Neural cell (in vitro differentiated cells): ENCODE data around the gene FBXW8. TPM values are rescaled to one million over a fixed set of nuclear protein-coding genes. Genes with fewer than 3 reads are reported as not detected.

Experiments used
- H2AFZ ChIP-seq: fragments of 200-600, 300-800 bp; sonication (generic), shearing (Covaris generic); 2 replicates; pipeline ENCODE4 v1.6.0; 2014; ENCODE audit warnings: low read depth, mild to moderate bottlenecking, antibody characterized with exemption, low read length, moderate library complexity
- H3F3A ChIP-seq: fragments of 200-600 bp; shearing (Covaris generic); 2 replicates; pipeline ENCODE4 v1.6.1; 2016; ENCODE audit warnings: mild to moderate bottlenecking, moderate library complexity, mixed read lengths, antibody characterized with exemption, low read length; ENCODE audit not compliant: insufficient read depth, poor library complexity, severe bottlenecking
- H3K27ac ChIP-seq: fragments of 200-600, 300-800 bp; sonication (generic), shearing (Covaris generic); 2 replicates; pipeline ENCODE4 v1.5.1; 2014; ENCODE audit warnings: mild to moderate bottlenecking, low read length, moderate library complexity
- H3K27me3 ChIP-seq: fragments of 300-800, 200-600 bp; sonication (generic), shearing (Covaris generic); 2 replicates; pipeline ENCODE4 v1.6.0; 2014; ENCODE audit warnings: mild to moderate bottlenecking, low read depth, low read length, moderate library complexity; ENCODE audit not compliant: insufficient read depth
- H3K36me3 ChIP-seq: fragments of 300-800, 200-600 bp; sonication (generic), shearing (Covaris generic); 2 replicates; pipeline ENCODE4 v1.5.1; 2014; ENCODE audit warnings: mild to moderate bottlenecking, antibody characterized with exemption, low read length, moderate library complexity; ENCODE audit not compliant: insufficient read depth
- H3K4me2 ChIP-seq: fragments of 300-800, 200-600 bp; sonication (generic), shearing (Covaris generic); 2 replicates; pipeline ENCODE4 v1.6.0; 2014; ENCODE audit warnings: mild to moderate bottlenecking, low read length
- H3K4me3 ChIP-seq: fragments of 300-800, 200-600 bp; sonication (generic), shearing (Covaris generic); 2 replicates; pipeline ENCODE4 v1.5.1; 2014; ENCODE audit warnings: mild to moderate bottlenecking, low read length, moderate library complexity
- H3K79me2 ChIP-seq: fragments of 200-600 bp; shearing (Covaris generic); replicated peaks from 2 replicates; pipeline ENCODE4 v1.6.0; 2014; ENCODE audit warnings: mild to moderate bottlenecking, low read length, moderate library complexity; ENCODE audit not compliant: insufficient read depth
- H3K9ac ChIP-seq: fragments of 300-800, 200-600 bp; sonication (generic), shearing (Covaris generic); 2 replicates; pipeline ENCODE4 v1.6.1; 2016; ENCODE audit warnings: mild to moderate bottlenecking, low read length, mixed read lengths
- H3K9me2 ChIP-seq: fragments of 200-600 bp; shearing (Covaris generic); 2 replicates; pipeline ENCODE4 v1.6.1; 2016; ENCODE audit warnings: mild to moderate bottlenecking, low read length, mixed read lengths; ENCODE audit not compliant: insufficient read depth
- H3K9me3 ChIP-seq: fragments of 200-600, 300-800 bp; sonication (generic), shearing (Covaris generic); 2 replicates; pipeline ENCODE4 v1.6.1; 2016; ENCODE audit warnings: mild to moderate bottlenecking, mixed run types, low read length, moderate library complexity, mixed read lengths
- H4K20me1 ChIP-seq: fragments of 200-600 bp; shearing (Covaris generic); 2 replicates; pipeline ENCODE4 v1.6.1; 2016; ENCODE audit warnings: mild to moderate bottlenecking, mixed run types; ENCODE audit not compliant: insufficient read depth
- EP300 ChIP-seq: fragments of 450-650 bp; conservative IDR thresholded peaks from 2 replicates; pipeline ENCODE4 v1.6.1; 2014; ENCODE audit warnings: antibody characterized with exemption, mild to moderate bottlenecking, moderate library complexity; ENCODE audit not compliant: poor library complexity, severe bottlenecking
- EZH2 ChIP-seq: fragments of 200-600, 300-800 bp; shearing (Covaris generic), sonication (generic); IDR thresholded peaks from 2 replicates; pipeline ENCODE4 v1.6.1; 2014; ENCODE audit warnings: antibody characterized with exemption, low read length, borderline replicate concordance, mild to moderate bottlenecking; ENCODE audit not compliant: insufficient read depth, poor library complexity, severe bottlenecking
- MXI1 ChIP-seq: fragments of 450-650 bp; conservative IDR thresholded peaks from 2 replicates; pipeline ENCODE4 v1.6.1; 2014; ENCODE audit warnings: antibody characterized with exemption, mild to moderate bottlenecking; ENCODE audit not compliant: poor library complexity, severe bottlenecking
- POLR2AphosphoS5 ChIP-seq: IDR thresholded peaks from 2 replicates; pipeline ENCODE4 v1.6.1; 2012
- RAD21 ChIP-seq: fragments of 450-650 bp; conservative IDR thresholded peaks from 2 replicates; pipeline ENCODE4 v1.6.1; 2014; ENCODE audit warnings: antibody characterized with exemption, mild to moderate bottlenecking, moderate library complexity
- SMC3 ChIP-seq: fragments of 450-650 bp; conservative IDR thresholded peaks from 2 replicates; pipeline ENCODE4 v1.6.1; 2014; ENCODE audit warnings: antibody characterized with exemption, mild to moderate bottlenecking, moderate library complexity; ENCODE audit not compliant: poor library complexity
- TAF1 ChIP-seq: IDR thresholded peaks from 2 replicates; pipeline ENCODE4 v1.6.1; 2012; ENCODE audit warnings: low read depth
- polyA plus RNA-seq: library from polyadenylated mRNA; depleted of rRNA; stranded (reverse); fragments of >200 nt; gene quantifications from 2 replicates; pipeline ENCODE4 v1.2.3, GENCODE V29; 2014
- TF ChIP-seq, protein P1 (sequence below): fragments of 450-650 bp; IDR thresholded peaks from 2 replicates; pipeline ENCODE4 v1.5.1; 2014; ENCODE audit warnings: antibody characterized with exemption, mild to moderate bottlenecking, moderate library complexity; ENCODE audit not compliant: poor library complexity, severe bottlenecking
- TF ChIP-seq, protein P2 (sequence below): IDR thresholded peaks from 2 replicates; pipeline ENCODE4 v1.6.1; 2012; ENCODE audit warnings: borderline replicate concordance

The FBXW8 gene
- polyA plus RNA-seq, 1 donor from 2014 or later, result 5.6 TPM

DNA sequence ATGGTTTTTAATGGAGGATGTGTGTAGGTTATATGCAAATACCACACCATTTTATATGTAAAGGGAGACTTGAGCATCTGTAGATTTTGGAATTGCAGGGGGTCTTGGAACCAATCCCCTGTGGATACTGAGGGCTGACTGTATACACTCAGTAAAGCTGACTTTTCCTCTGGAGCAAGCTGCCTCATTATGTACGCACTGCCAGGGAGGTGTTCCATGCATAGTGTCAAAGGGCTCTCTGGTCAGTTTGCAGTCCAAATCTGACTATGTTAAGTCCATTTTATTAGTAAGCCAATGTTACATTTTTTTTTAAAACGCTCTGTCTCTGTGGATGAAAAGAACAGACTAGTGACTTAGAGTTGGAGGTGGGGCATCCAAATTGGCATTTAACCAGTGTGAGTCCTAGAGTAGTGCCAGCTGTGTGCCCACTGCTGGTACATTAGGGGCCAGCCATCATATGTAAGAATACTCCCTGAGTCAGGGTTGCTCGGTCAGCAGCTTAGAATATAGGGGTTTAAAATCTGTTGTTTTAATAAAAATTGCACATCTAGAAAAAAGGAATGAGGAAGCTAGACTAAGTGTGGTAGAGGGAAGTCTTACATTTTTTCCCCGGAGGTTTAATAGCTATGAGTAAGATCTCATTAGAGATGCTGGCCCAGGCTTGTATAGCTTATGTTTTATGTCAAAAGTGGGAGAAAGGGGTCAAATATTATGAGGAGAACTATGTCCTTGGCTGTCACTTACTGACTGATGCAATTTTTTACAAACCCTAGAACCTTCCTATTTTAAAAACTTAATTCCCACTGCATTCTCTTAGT, 101.4 kb downstream of the FBXW8 start:
- H3K9me3 ChIP-seq, result no peaks in the 10 kb centered on the region
- no peaks in the 10 kb centered on the region for H3K79me2 ChIP-seq
- H3K27ac ChIP-seq, result no peak overlapping the region
- no peaks in the 10 kb centered on the region for H3F3A ChIP-seq
- no peak overlapping the region for H2AFZ ChIP-seq
- no peak overlapping the region for H3K9ac ChIP-seq
- no peak overlapping the region for H3K4me3 ChIP-seq
- no peaks in the 10 kb centered on the region for H4K20me1 ChIP-seq
- no peak overlapping the region for H3K4me2 ChIP-seq
- TF ChIP-seq TAF1, result no peak
- H3K36me3 ChIP-seq, result no peaks in the 10 kb centered on the region
- no peaks in the 10 kb centered on the region for H3K9me2 ChIP-seq
- H3K27me3 ChIP-seq, result no peaks in the 10 kb centered on the region

DNA sequence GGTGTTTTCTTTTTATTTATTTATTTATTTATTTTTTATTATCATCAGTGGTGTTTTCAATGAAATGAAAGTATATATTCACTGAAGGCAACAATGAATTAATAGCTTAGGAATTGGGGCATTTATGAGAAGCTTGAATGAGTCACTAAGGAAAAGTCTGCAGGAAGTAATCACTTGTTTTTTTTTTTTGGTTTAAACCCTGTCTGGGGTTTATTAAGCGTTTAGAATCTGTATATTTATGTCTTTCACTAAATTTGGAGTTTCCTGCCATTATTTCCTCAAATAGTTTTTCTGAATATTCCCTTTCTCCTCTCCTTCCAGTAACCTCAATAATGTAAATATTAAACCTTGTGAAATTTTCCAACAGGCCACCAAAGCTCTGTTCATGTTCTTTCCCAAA, 103.0 kb downstream of the FBXW8 start:
- Histone ChIP-seq H3K27me3 (no peaks in the 10 kb centered on the region), H3K79me2 (no peaks in the 10 kb centered on the region), H3K9me2 (no peaks in the 10 kb centered on the region), H3F3A (no peaks in the 10 kb centered on the region), H3K4me2 (no peak overlapping the region), H3K9me3 (no peaks in the 10 kb centered on the region), H3K4me3 (no peak overlapping the region), H3K27ac (no peak overlapping the region), H2AFZ (no peak overlapping the region), H3K36me3 (no peaks in the 10 kb centered on the region), H4K20me1 (no peaks in the 10 kb centered on the region), H3K9ac (no peak overlapping the region)
- TF ChIP-seq RAD21, result no peak

GRCh38 chr12:117014342-117014887, 103.7 kb downstream of the FBXW8 start:
- Histone ChIP-seq H3K79me2 (no peaks in the 10 kb centered on the region), H3K4me3 (no peak overlapping the region), H4K20me1 (no peaks in the 10 kb centered on the region), H2AFZ (no peak overlapping the region), H3K9me3 (no peaks in the 10 kb centered on the region), H3K36me3 (no peaks in the 10 kb centered on the region), H3K27me3 (no peaks in the 10 kb centered on the region), H3K4me2 (no peak overlapping the region), H3K9ac (no peak overlapping the region), H3K9me2 (no peaks in the 10 kb centered on the region), H3K27ac (no peak overlapping the region), H3F3A (no peaks in the 10 kb centered on the region)
- TF ChIP-seq POLR2AphosphoS5, result no peak
- TF ChIP-seq MXI1, result no peak
- no peak for TF ChIP-seq RAD21
- TF ChIP-seq SMC3, result no peak
- no peak for TF ChIP-seq TAF1
- TF ChIP-seq, protein P1, sequence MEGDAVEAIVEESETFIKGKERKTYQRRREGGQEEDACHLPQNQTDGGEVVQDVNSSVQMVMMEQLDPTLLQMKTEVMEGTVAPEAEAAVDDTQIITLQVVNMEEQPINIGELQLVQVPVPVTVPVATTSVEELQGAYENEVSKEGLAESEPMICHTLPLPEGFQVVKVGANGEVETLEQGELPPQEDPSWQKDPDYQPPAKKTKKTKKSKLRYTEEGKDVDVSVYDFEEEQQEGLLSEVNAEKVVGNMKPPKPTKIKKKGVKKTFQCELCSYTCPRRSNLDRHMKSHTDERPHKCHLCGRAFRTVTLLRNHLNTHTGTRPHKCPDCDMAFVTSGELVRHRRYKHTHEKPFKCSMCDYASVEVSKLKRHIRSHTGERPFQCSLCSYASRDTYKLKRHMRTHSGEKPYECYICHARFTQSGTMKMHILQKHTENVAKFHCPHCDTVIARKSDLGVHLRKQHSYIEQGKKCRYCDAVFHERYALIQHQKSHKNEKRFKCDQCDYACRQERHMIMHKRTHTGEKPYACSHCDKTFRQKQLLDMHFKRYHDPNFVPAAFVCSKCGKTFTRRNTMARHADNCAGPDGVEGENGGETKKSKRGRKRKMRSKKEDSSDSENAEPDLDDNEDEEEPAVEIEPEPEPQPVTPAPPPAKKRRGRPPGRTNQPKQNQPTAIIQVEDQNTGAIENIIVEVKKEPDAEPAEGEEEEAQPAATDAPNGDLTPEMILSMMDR, result no peak

- H3K9me3 ChIP-seq, result no peaks in the 10 kb centered on the region
- H3F3A ChIP-seq, result no peaks in the 10 kb centered on the region
- H3K9me2 ChIP-seq, result no peaks in the 10 kb centered on the region
- H3K36me3 ChIP-seq, result no peaks in the 10 kb centered on the region
- no peak overlapping the region for H3K4me3 ChIP-seq
- no peak overlapping the region for H3K27ac ChIP-seq
- H2AFZ ChIP-seq, result no peak overlapping the region
- no peaks in the 10 kb centered on the region for H4K20me1 ChIP-seq
- no peaks in the 10 kb centered on the region for H3K79me2 ChIP-seq
- no peaks in the 10 kb centered on the region for H3K27me3 ChIP-seq
- H3K4me2 ChIP-seq, result no peak overlapping the region
- H3K9ac ChIP-seq, result no peak overlapping the region
- TF ChIP-seq TAF1, result no peak
- no peak for TF ChIP-seq SMC3
- TF ChIP-seq RAD21, result no peak
- no peak for TF ChIP-seq EZH2
- TF ChIP-seq, protein P2, sequence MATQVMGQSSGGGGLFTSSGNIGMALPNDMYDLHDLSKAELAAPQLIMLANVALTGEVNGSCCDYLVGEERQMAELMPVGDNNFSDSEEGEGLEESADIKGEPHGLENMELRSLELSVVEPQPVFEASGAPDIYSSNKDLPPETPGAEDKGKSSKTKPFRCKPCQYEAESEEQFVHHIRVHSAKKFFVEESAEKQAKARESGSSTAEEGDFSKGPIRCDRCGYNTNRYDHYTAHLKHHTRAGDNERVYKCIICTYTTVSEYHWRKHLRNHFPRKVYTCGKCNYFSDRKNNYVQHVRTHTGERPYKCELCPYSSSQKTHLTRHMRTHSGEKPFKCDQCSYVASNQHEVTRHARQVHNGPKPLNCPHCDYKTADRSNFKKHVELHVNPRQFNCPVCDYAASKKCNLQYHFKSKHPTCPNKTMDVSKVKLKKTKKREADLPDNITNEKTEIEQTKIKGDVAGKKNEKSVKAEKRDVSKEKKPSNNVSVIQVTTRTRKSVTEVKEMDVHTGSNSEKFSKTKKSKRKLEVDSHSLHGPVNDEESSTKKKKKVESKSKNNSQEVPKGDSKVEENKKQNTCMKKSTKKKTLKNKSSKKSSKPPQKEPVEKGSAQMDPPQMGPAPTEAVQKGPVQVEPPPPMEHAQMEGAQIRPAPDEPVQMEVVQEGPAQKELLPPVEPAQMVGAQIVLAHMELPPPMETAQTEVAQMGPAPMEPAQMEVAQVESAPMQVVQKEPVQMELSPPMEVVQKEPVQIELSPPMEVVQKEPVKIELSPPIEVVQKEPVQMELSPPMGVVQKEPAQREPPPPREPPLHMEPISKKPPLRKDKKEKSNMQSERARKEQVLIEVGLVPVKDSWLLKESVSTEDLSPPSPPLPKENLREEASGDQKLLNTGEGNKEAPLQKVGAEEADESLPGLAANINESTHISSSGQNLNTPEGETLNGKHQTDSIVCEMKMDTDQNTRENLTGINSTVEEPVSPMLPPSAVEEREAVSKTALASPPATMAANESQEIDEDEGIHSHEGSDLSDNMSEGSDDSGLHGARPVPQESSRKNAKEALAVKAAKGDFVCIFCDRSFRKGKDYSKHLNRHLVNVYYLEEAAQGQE, result no peak
- TF ChIP-seq, protein P1, result no peak
- no peak for TF ChIP-seq MXI1
- TF ChIP-seq EP300, result no peak
These were observed 105.1 kb downstream of the FBXW8 start for GRCh38 chr12:117015811-117016210.
